HCT116 (cell line): ENCODE data around the gene RPRML. TPM values are rescaled to one million over a fixed set of nuclear protein-coding genes. Genes with fewer than 3 reads are reported as not detected.
A peak's percentile ranks its signal among the peaks of the same experiment; 100 is the strongest.

ENCODE experiments used
- ATAC-seq: fragments of 200-7000 bp; cut with Tn5 transposase; 2 replicates; pipeline ENCODE4 v1.9.1; 2020; ENCODE audit warnings: mild to moderate bottlenecking, moderate library complexity
- BruUV-seq: library from RNA; stranded (reverse); fragments of 400-500 nt; replicated peaks from 2 replicates; lab custom pipeline; 2021; lab: Mats Ljungman, UMichigan
- CTCF ChIA-PET: fragments of 300-600 bp; sonication (Branson Sonifier 250); formaldehyde crosslinking; loops from one replicate; lab custom pipeline; 2021; ENCODE audit warnings: antibody characterized with exemption; lab: Charles Lee
- POLR2A ChIA-PET: fragments of 300-600, 350-600 bp; sonication (Branson Sonifier 250); formaldehyde crosslinking; loops from one replicate; lab custom pipeline; 2021; ENCODE audit warnings: antibody characterized with exemption; lab: Charles Lee
- RAD21 ChIA-PET, 2 experiments: fragments of 300-600 bp; sonication (Branson Sonifier 250); formaldehyde crosslinking; loops; one replicate each; lab custom pipeline; 2023; ENCODE audit warnings: low total read pairs in 2 of 2; ENCODE audit not compliant: uncharacterized antibody in 2 of 2, unreplicated experiment in 2 of 2, low non-redundant PET in 1 of 2; lab: Charles Lee
- DNase-seq: peaks from one replicate; pipeline ENCODE4 v3.0.0-alpha.2; 2010; ENCODE audit warnings: low read depth, low spot score
- H2AFZ ChIP-seq: fragments of 200-600 bp; shearing (Covaris generic), sonication (generic); 2 replicates; pipeline ENCODE4 v1.6.1; 2017; ENCODE audit warnings: low read depth, mixed run types, mixed read lengths, antibody characterized with exemption, low read length; ENCODE audit not compliant: poor library complexity, severe bottlenecking
- H3K27ac ChIP-seq: 2 replicates; pipeline ENCODE4 v1.5.1; 2012; ENCODE audit warnings: low read depth, low read length
- H3K27me3 ChIP-seq: fragments of 200-600 bp; sonication (generic); 2 replicates; pipeline ENCODE4 v1.6.1; 2016; ENCODE audit warnings: mixed run types, low read length, mixed read lengths; ENCODE audit not compliant: insufficient read depth
- H3K36me3 ChIP-seq, 2 experiments: fragments of 200-500 bp in 1 of 2; fragments of 200-600 bp in 1 of 2; sonication (Bioruptor generic) in 1 of 2; sonication (generic) in 1 of 2; 2 replicates each; pipeline versions ENCODE4 v1.5.1 to v1.6.1; 2014 to 2016; ENCODE audit warnings: low read length in 2 of 2, inconsistent platforms in 1 of 2, mixed read lengths in 1 of 2, mixed run types in 1 of 2; ENCODE audit not compliant: insufficient read depth in 2 of 2, control insufficient read depth in 1 of 2
- H3K4me1 ChIP-seq, 2 experiments: fragments of 200-600 bp in 1 of 2; sonication (generic) in 1 of 2; 2 replicates each; pipeline versions ENCODE4 v1.5.1 to v1.6.1; 2012 to 2017; ENCODE audit warnings: low read length in 2 of 2, inconsistent platforms in 1 of 2, mild to moderate bottlenecking in 1 of 2, mixed read lengths in 1 of 2, mixed run types in 1 of 2, moderate library complexity in 1 of 2; ENCODE audit not compliant: insufficient read depth in 2 of 2, control insufficient read depth in 1 of 2
- H3K4me2 ChIP-seq: fragments of 200-600 bp; sonication (generic); 2 replicates; pipeline ENCODE4 v1.6.1; 2017; ENCODE audit warnings: mixed run types, low read length, mixed read lengths
- H3K4me3 ChIP-seq, 2 experiments: fragments of 200-600 bp in 1 of 2; sonication (generic) in 1 of 2; replicated peaks in 1 of 2; 2 replicates each; pipeline ENCODE4 v1.5.1; 2011 to 2016; ENCODE audit warnings: low read length in 2 of 2, control low read depth in 1 of 2, low read depth in 1 of 2, mild to moderate bottlenecking in 1 of 2, mixed read lengths in 1 of 2, mixed run types in 1 of 2
- H3K79me2 ChIP-seq: fragments of 200-600 bp; sonication (generic); 2 replicates; pipeline ENCODE4 v1.6.1; 2017; ENCODE audit warnings: mild to moderate bottlenecking, mixed run types, low read length, moderate library complexity, mixed read lengths; ENCODE audit not compliant: insufficient read depth
- H3K9ac ChIP-seq: fragments of 200-600 bp; sonication (generic); 2 replicates; pipeline ENCODE4 v1.6.1; 2016; ENCODE audit warnings: low read length, mixed read lengths
- H3K9me2 ChIP-seq: fragments of 200-600 bp; sonication (generic), shearing (Covaris generic); 2 replicates; pipeline ENCODE4 v1.6.1; 2017; ENCODE audit warnings: mixed run types, mild to moderate bottlenecking, moderate library complexity; ENCODE audit not compliant: insufficient read depth
- H3K9me3 ChIP-seq, 2 experiments: fragments of 200-500 bp in 1 of 2; fragments of 200-600 bp in 1 of 2; sonication (Bioruptor generic) in 1 of 2; sonication (generic) in 1 of 2; 2 replicates each; pipeline ENCODE4 v1.6.1; 2014 to 2017; ENCODE audit warnings: low read length in 2 of 2, mixed read lengths in 2 of 2, inconsistent platforms in 1 of 2, low read depth in 1 of 2, mild to moderate bottlenecking in 1 of 2, mixed run types in 1 of 2, moderate library complexity in 1 of 2; ENCODE audit not compliant: control insufficient read depth in 1 of 2, insufficient read depth in 1 of 2
- H4K20me1 ChIP-seq: fragments of 200-600 bp; sonication (generic), shearing (Covaris generic); 2 replicates; pipeline ENCODE4 v1.6.1; 2017; ENCODE audit warnings: mixed run types, mild to moderate bottlenecking, moderate library complexity; ENCODE audit not compliant: insufficient read depth
- FOSL1 ChIP-seq: IDR thresholded peaks from 2 replicates; pipeline ENCODE4 v1.6.1; 2012; ENCODE audit warnings: low read depth
- JUND ChIP-seq: IDR thresholded peaks from 2 replicates; pipeline ENCODE4 v1.6.1; 2012
- MAX ChIP-seq: IDR thresholded peaks from 2 replicates; pipeline ENCODE4 v1.6.1; 2012
- POLR2AphosphoS5 ChIP-seq: IDR thresholded peaks from 2 replicates; pipeline ENCODE4 v1.6.1; 2011; ENCODE audit warnings: mild to moderate bottlenecking, low read depth, low read length, moderate library complexity
- RAD21 ChIP-seq: IDR thresholded peaks from 2 replicates; pipeline ENCODE4 v1.6.1; 2012; ENCODE audit warnings: low read depth, mild to moderate bottlenecking
- TCF7L2 ChIP-seq: IDR thresholded peaks from 2 replicates; pipeline ENCODE4 v1.7.0; 2011; ENCODE audit warnings: borderline replicate concordance, inconsistent platforms; ENCODE audit not compliant: insufficient read depth, insufficient read length; ENCODE audit errors: extremely low read depth
- YY1 ChIP-seq: IDR thresholded peaks from 2 replicates; pipeline ENCODE4 v1.6.1; 2011; ENCODE audit warnings: low read length, low read depth, moderate library complexity, mild to moderate bottlenecking; ENCODE audit not compliant: insufficient replicate concordance; ENCODE audit errors: extremely low read depth
- intact Hi-C: fragments of 100-400 bp; cut with micrococcal nuclease; formaldehyde crosslinking; loops from 2 replicates; pipeline ENCODE4 v1.10.0; 2022
- total RNA-seq: library from RNA; stranded (reverse); gene quantifications from one replicate; pipeline ENCODE4 v1.2.1, GENCODE V29; 2021; ENCODE audit not compliant: unreplicated experiment
- TF ChIP-seq, protein P1 (sequence below), 3 experiments: fragments of 200-600 bp in 1 of 3; sonication (generic) in 1 of 3; IDR thresholded peaks in 2 of 3; conservative IDR thresholded peaks in 1 of 3; 2 replicates each; pipeline ENCODE4 v1.5.1; 2012 to 2017; ENCODE audit warnings: low read depth in 2 of 3, low read length in 2 of 3, antibody characterized with exemption in 1 of 3, borderline replicate concordance in 1 of 3, control low read depth in 1 of 3, mild to moderate bottlenecking in 1 of 3, mixed read lengths in 1 of 3, mixed run types in 1 of 3, moderate library complexity in 1 of 3; ENCODE audit not compliant: insufficient read depth in 1 of 3

RPRML gene
- total RNA-seq, 1 experiment from 2014 or later, result not detected

- H3K79me2 ChIP-seq, result no peaks in the 10 kb centered on the region
- no peak overlapping the region for H2AFZ ChIP-seq
- H4K20me1 ChIP-seq, result no peaks in the 10 kb centered on the region
- RAD21 ChIA-PET, result no interaction called here
- ATAC-seq (peak; percentile 66), DNase-seq (no peak)
- H3K4me2 ChIP-seq, result 0 out of 2 replicates have a peak overlapping the region, but pooled peaks have one; percentile 8
- no peak for TF ChIP-seq MAX
- no peak for TF ChIP-seq YY1
- TF ChIP-seq TCF7L2, result no peak
- TF ChIP-seq JUND, result no peak
- TF ChIP-seq POLR2AphosphoS5, result no peak
- TF ChIP-seq FOSL1, result no peak
- TF ChIP-seq, protein P1, sequence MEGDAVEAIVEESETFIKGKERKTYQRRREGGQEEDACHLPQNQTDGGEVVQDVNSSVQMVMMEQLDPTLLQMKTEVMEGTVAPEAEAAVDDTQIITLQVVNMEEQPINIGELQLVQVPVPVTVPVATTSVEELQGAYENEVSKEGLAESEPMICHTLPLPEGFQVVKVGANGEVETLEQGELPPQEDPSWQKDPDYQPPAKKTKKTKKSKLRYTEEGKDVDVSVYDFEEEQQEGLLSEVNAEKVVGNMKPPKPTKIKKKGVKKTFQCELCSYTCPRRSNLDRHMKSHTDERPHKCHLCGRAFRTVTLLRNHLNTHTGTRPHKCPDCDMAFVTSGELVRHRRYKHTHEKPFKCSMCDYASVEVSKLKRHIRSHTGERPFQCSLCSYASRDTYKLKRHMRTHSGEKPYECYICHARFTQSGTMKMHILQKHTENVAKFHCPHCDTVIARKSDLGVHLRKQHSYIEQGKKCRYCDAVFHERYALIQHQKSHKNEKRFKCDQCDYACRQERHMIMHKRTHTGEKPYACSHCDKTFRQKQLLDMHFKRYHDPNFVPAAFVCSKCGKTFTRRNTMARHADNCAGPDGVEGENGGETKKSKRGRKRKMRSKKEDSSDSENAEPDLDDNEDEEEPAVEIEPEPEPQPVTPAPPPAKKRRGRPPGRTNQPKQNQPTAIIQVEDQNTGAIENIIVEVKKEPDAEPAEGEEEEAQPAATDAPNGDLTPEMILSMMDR (IDR thresholded peaks at IDR 0.05 in 2 of 3, conservative IDR thresholded peaks at IDR 0.05 in 1 of 3; ENCODE audit: borderline replicate concordance in 1 of 3, insufficient read depth in 1 of 3, low read depth in 2 of 3, low read length in 2 of 3), result no peak
- no peak for TF ChIP-seq RAD21
- POLR2A ChIA-PET, result interaction anchor here (0.7 to 0.9 kb wide), 2 partner anchors 20 to 38 kb away, joined by 3 read pairs; no protein-coding TSS in a partner anchor
- no peak overlapping the region for H3K4me3 ChIP-seq
- H3K9me3 ChIP-seq, result no peaks in the 10 kb centered on the region
- peaks cover 0 to 9% of the 10 kb centered on the region in 2 experiments; a peak in 2 of 4 replicates for H3K4me1 ChIP-seq
- CTCF ChIA-PET, result interaction anchor here (1.9 kb wide), 1 partner anchor 20 kb away, joined by 10 read pairs; no protein-coding TSS in a partner anchor
- no peak overlapping the region for H3K27ac ChIP-seq
- peaks cover 3% of the 10 kb centered on the region; the same call in 1 of the 2 replicates for H3K9me2 ChIP-seq
- no TSS peak for BruUV-seq
- H3K27me3 ChIP-seq, result no peaks in the 10 kb centered on the region
- H3K36me3 ChIP-seq, result no peaks in the 10 kb centered on the region
- intact Hi-C loops, result no loop called here
- no peak overlapping the region for H3K9ac ChIP-seq
These were observed 16.7 kb downstream of the RPRML start for GRCh38 chr17:46962374-46962790.
